Kidney capillary endothelial cell (primary cell): Measurements from ENCODE around the gene RRAS.
A peak's percentile ranks its signal among the peaks of the same experiment; 100 is the strongest.
"Not testable (repeated sequence)": the region's sequence is repeated elsewhere in the genome, so short reads cannot be mapped to it uniquely, and the experiment has no call there.

Experiments used
- DNase-seq: peaks from one replicate; pipeline ENCODE4 v3.0.0-alpha.2; 2018; ENCODE audit warnings: low spot score

The RRAS gene

DNA sequence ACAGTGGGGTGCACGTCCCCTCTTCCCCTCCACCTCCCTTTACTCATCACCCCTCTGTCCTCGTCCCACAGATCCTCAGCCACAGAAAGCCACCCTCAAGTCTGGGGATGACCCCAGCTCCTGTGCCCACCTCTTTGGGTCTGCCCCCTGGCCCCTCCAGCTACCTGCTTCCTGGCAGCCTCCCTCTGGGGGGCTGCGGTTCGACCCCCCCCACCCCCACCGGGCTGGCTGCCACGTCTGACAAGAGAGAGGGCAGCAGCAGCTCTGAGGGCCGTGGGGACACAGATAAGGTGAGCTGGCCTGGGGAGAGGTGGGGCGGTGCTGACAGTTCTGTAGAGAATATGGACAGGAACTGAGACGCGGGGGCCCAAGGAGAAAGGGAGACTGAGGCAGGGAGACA is 14.6 kb upstream of the RRAS start:
- DNase-seq: no peak

- no peak for DNase-seq
Measured at GRCh38 chr19:49653466-49653806, 13.5 kb upstream of the RRAS start.

- DNase-seq: no peak
Measured at GRCh38 chr19:49652551-49653465, 12.9 kb upstream of the RRAS start.

GRCh38 chr19:49651820-49652550 is 12.0 kb upstream of the RRAS start:
- no peak for DNase-seq

DNA sequence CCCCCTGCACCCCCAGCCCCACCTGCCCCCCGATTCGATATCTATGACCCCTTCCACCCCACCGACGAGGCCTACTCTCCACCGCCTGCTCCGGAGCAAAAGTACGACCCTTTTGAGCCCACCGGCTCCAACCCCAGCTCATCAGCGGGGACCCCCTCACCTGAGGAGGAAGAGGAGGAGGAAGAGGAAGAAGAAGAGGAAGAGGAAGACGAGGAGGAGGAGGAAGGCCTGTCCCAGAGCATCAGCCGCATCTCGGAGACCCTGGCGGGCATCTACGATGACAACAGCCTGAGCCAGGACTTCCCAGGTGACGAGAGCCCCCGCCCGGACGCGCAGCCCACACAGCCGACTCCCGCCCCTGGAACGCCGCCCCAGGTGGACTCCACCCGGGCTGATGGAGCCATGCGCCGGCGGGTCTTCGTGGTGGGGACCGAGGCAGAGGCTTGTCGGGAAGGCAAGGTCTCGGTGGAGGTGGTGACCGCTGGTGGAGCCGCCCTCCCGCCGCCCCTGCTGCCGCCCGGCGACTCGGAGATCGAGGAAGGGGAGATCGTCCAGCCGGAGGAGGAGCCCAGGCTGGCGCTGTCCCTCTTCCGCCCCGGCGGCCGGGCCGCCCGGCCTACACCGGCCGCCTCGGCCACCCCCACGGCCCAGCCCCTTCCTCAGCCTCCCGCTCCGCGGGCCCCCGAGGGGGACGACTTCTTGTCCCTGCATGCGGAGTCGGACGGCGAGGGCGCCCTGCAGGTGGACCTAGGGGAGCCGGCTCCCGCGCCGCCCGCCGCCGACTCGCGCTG is 11.3 kb upstream of the RRAS start:
- no peak for DNase-seq

GRCh38 chr19:49646586-49646985 is 6.6 kb upstream of the RRAS start:
- no peak for DNase-seq

GRCh38 chr19:49645995-49646394 is 6.1 kb upstream of the RRAS start:
- no peak for DNase-seq

- no peak for DNase-seq
Measured at GRCh38 chr19:49645592-49645991, 5.6 kb upstream of the RRAS start.

DNA sequence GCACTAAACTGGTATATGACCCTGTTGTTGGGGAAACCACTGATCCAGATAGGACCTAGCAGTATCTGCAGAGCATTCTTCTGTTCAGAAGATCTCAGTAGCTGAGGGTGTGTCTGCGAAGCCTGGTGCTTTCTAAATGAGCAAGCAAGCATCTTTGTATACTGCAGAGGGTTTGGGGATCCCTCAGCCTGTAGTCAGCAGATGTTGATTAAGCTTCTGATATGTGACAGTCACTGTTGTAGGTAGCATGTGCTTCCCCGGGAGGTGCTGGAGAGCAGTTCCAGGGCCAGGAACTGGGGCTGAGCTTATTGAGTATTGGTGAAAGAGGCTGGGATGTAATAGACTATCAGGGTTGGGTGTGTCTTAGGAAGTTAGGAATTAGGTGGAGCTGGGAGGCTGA is 3.5 kb upstream of the RRAS start:
- DNase-seq: no peak

DNA sequence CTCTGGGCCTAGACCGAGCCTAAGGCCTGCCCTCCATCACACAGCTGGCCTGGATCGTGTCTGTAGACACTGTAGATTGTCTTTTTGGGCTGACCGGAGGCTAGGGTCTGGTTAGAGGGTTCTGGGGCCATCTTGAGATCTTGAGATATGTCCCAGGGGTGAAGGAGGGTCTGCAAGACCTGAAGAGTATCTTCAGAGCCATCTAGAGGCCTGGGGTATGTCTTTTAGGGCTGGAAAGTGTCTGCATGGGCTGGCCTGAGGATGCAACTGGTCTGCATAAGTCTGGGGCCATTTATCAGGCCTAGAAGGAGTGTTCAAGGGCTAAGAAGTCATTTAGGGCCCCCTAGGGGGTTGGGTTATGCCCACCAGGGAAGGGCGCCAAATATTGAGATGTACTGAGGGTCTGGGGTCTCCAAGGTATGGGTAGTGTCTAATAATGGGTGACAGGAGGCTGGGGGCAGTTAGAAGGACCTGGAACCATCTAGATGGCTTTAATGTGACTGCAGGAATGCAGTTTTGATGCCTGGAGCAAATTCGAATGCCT is 2.6 kb upstream of the RRAS start:
- DNase-seq: no peak

DNA sequence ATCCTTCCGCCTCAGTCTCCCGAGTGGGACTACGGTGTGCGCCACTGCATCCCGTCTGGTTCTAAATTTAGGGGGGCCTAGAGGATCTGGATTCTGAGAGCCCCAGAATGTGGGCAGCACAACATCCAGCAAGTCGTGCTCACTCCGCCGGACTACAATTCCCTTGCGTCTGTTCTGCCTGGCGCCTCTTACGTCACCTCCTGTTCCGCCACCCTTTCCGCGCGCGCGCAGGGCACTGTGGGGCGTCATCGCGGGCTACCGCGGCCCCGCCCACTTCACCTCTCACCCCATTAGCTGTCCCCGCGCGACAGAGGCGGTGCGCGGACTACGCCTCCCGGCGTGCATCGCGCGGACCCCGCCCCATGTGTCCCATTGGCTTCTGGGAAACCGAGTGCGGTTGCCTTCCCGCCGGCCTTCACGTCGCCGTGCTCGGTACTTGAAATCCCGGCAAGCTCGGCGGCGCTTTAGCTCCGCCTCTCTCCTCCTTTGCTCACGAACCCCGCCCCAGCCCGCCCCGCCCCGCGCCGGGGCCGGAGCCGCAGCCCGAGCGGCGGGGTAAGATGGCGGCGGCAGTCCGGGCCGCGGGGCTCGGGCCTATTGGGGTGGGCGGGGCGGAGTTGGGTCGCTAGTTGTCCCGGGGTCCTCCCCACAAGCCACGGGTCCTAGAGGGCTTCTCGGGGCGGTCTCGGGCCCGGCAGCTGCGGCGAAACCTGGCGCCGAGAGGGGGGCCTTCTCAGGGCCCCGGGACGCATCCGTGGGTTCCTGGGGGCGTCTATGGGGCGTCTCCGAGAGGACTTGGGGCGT is 1.9 kb upstream of the RRAS start, which contains the start of gene SCAF1:
SCAF1 (plus strand) TSS at position 522 of the 804 bp plus-strand sequence. CDS start 2,818 bp downstream, outside the sequence.
- peak; percentile 100 for DNase-seq

- DNase-seq: no peak
Measured at GRCh38 chr19:49639401-49640112, 386 bp downstream of the RRAS start.

- peak; percentile 47 for DNase-seq
Measured at GRCh38 chr19:49637821-49638738, 1.9 kb downstream of the RRAS start.

GRCh38 chr19:49636233-49636932 is 3.6 kb downstream of the RRAS start:
- no peak for DNase-seq

DNA sequence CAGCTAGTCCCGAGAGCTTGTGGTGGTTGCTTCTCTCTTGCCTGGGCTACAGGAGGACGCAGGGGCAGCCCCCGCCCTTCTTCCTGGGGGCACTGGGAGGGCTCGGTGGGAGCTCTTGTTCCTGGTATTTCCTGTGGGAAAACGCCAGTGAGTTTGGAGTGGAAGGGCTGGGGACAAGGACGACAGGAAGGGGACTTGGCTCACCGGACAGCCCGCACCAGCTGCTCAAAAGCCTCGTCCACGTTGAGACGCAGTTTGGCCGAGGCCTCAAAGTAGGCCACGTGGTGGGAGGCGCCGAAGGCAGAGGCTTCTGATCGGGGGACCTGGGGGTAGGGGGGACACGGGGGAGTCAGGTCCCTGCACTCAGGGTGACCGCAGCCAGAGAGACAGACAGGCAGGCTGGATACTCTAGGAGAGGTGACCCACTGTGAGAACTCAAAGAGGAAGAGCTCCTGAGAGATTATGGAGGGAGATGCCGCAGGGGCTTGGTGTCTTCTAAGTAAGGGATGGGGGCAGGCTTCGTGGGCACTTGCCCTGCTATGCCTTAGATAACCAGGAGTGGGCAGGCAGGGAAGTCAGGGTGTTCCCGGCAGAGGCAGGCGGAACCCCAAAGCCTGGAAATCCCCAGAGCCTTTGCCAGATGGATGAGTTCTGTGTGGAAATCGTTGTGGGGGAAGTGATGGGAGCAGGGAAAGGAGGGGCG is 4.3 kb downstream of the RRAS start:
- no peak for DNase-seq

DNA sequence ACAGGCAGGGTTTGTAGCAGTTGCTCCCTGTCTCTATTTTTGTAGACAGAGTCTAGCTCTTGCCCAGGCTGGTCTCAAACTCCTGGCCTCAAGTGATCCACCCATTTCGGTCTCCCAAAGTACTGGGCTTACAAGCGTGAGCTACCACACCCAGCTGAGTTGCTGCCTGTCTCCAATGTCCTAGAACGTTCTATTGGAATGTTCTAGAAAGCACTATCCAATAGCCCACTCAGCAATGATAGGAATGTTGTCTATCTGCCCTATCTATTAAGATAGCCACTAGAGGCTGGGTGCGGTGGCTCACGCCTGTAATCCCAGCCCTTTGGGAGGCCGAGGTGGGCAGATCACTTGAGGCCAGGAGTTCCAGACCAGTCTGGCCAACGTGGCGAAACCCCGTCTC is 6.7 kb downstream of the RRAS start:
- not testable (repeated sequence) for DNase-seq

- DNase-seq: no peak
Measured at GRCh38 chr19:49632576-49632975, 7.4 kb downstream of the RRAS start.

DNA sequence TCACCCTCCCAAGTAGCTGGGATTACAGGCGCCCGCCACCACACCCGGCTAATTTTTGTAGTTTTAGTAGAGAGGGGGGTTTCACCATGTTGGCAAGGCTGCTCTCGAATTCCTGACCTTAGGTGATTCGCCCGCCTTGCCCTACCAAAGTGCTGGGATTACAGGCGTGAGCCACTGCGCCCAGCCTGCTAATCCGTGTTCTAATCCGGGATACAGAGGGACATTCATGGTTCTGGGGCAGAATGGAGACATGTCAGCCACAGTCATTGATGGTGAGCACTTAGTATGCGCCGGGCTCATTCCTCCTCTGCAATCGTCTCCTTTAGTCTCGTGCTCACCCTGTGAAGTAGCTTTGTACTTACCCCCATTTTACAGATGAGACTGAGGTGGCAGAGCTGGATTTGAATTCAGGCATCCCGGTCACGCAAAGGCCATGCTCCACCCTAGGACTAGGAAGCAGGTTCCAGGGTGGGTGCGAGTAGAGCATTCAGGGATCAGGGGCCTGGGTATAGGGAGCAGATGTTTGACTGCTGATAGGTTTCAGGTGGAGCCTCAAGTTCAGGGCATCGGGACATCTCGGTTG is 8.2 kb downstream of the RRAS start:
- DNase-seq: no peak
